GM19455 (cell line): Measurements from ENCODE around the gene MROH7.

Source experiments
- ATAC-seq: cut with Tn5 transposase; IDR thresholded peaks from one replicate; pipeline ENCODE4 v1.9.1; 2021; ENCODE audit not compliant: unreplicated experiment

The MROH7 gene

GRCh38 chr1:54649921-54650320, 8.3 kb downstream of the MROH7 start:
- ATAC-seq = no peak

GRCh38 chr1:54650417-54650816, 8.8 kb downstream of the MROH7 start:
- no peak for ATAC-seq

DNA sequence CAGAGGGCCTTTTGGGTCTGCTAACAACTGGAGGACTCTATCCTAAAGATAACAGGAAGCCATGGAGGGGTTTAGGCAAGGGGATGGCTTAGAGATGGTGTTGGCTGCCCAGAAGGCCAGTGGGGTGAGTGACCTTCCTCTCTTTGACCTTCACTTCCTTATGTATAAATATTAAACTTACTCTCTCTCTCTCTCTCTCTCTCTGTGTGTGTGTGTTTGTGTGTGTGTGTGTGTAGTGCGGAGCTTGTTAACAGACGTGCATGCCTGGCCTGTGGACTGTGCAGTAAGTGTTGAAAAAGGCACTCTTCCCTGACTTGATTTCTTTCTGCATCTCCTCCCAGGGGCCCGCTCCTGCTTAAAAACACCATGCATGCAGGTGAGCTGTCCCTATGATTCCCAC, 10.0 kb downstream of the MROH7 start:
- no peak for ATAC-seq

DNA sequence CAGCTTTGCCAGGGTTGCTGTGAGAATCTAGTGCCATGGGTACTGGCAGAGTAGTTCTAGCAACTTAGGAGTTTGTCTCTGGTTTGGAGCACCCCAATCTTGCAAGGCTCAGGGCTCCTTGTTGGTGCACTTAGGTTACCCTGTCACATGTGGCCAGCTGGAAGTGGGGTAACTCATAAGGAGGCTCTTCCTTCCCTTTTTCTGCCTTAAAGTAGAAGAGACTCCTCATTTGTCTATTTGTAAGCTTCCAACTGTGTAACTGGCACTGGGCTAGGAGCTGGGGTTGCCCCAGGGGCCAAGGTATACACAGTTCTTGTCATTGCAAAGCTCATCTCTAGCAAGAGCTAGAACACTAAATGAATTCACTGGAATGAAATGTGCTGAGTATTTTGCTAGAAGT, 10.6 kb downstream of the MROH7 start:
- ATAC-seq = no peak

- no peak for ATAC-seq
Observed at GRCh38 chr1:54653036-54653435, 11.4 kb downstream of the MROH7 start.

DNA sequence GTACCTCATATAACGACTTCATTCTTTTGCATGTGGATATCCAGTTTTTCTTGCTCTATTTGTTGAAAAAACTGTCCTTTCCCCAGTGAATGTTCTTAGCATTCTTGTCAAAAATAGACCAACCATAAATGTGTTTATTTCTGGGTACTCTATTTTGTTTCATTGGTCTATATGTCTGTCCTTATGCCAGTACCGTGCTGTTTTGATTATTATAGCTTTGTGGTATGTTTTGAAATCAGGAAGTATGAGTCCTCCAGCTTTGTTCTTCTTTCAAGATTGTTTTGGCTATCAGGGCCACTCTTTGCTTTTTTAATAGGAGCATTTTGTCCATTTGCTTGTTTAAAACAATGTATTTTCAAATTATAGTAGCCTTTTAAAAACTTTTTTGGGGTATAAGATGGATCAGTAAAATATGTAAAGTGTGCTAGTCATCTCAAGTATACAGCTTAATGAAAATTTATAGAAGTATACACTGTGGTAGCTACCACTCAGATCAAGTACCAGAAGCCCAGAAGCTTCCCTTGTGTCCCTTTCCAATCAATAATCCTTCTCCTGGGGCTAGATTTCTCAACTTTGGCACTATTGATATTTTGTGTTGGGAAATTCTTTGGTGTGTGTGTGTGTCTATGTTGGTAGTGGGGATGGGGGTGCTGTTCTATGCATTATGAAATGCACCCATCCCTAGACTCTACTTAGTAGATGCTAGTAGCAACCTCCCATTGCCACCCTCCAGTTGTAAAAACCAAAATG, 16.8 kb downstream of the MROH7 start:
- ATAC-seq = no peak

DNA sequence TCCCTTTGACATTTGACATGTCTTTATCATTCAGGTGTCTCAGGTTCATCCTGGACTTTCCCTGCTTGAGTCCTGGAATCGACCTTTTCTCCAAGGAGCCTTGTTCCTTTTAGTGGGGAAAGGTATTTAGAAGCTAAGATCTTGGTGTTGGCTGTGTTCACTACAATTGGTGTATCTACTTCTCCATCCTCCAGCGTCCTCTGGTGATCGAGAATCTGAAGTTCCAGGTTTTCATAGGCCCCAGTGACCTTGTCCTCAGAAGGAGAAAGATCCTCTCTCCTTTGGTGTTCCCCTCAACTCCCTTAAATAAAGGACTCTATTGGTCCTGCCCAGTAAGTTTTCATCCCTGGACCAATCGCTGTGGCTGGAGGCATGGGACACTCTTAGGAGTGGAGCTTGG, 22.1 kb downstream of the MROH7 start:
- no peak for ATAC-seq

GRCh38 chr1:54664364-54664763, 22.8 kb downstream of the MROH7 start:
- no peak for ATAC-seq

GRCh38 chr1:54665852-54666251, 24.3 kb downstream of the MROH7 start:
- ATAC-seq = no peak

DNA sequence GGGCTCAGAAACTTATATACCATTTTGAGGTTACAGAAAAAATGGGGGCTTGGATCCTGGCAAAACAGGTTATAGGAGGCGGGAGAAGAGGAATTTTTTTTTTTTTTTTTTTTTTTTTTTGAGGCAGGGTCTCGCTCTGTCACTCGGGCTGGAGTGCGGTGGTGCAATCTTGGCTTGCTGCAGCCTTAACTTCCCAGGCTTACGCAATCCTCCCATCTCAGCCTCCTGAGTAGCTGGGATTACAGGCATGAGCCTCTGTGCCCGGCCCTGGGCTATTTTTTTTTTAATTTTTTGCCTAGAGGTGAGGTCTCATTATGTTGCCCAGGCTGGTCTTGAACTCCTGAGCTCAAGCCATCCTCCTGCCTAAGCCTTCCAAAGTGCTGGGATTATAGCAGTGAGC, 24.7 kb downstream of the MROH7 start:
- ATAC-seq = no peak

- ATAC-seq = no peak
Observed at GRCh38 chr1:54667797-54668196, 26.2 kb downstream of the MROH7 start.

DNA sequence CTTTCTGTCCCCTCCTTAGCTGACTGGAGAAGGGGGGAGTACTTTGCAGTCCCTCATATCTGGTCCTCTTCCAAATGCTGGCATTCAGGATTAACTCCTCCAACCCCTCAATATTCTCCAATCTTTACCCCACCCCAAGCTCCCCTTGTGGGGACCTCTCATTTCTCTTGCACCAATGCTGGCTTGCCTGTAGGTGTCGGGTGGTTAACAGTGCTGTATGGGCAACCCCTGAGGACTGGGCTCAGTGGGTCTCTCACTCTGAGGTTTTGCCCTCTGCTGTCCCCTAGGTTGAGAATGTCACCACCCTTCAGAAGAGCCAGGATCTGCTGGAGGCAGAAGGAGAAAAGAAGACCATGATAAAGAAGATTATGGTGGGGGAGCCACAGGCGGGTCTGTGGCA, 27.0 kb downstream of the MROH7 start:
- ATAC-seq = no peak

DNA sequence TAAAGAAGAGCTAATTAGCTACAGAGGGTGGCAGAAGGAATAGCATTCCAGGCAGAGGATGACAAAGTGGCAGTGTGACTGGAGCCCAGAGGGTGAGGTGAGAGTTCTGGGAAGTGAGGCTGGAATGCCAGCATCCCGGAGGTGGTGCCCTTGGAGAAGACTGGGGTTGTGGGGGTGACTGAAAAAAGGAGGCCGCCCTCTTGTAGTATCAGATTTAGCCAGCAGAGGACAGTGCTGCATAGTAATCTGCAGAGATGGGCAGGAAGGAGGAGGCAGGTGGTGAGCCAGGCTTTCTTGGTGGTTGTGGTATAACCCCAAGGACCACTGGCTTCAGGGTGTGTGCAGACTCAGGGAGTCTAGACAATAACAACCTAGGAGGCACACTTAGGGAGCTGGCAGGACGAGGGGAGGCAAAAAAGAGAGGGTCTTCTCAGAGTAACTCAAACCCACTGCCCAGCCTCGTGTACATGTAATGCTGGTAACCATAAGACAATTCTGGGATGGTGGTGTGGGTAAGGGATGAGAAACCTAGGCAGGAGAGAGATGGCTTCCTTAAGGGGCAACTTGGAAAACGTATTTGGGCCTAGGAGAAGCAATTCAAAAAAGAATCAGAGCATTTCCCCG, 30.5 kb downstream of the MROH7 start:
- ATAC-seq = no peak

DNA sequence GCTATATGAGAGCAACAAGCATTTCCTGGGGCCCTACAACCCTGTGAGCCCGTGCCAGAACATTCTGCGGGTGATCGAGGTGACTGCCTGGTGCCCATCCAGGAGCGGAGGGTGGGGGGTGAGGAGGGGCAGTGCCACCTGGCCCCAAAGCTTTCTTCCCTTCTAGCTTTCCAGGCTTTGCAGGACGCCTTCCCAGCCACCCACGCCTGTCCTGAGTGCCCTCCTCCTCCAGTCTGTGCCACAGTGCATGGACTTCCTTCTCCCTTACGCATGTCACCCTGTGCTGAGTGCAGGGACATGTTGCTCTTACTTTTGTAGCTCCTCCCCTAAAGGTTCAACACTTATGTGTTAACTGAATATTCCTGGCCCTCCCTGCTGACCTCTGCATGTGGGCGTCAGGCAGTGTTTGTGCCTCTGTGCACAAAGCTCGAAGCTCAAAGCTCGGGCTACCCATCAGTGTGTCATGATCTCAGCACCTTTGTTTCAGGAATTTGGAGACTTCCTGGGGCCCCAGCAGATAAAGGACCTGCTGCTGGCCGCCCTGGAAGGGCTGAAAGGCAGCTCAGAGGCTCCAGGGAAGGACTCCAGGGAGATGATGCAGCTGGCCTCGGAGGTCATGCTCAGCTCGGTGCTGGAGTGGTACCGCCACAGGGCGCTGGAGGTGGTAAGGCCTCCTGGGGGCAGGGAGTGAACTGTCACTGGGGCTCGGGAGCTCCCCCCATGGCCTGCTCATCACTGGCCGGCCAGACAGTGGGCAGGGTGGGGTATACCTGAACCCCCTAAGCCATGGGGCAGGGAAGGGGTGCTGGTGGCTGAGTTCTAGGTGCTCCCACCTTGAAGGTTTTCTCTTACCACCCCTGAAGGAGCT, 37.4 kb downstream of the MROH7 start:
- no peak for ATAC-seq

- ATAC-seq = no peak
Observed at GRCh38 chr1:54679706-54680105, 38.1 kb downstream of the MROH7 start.

- no peak for ATAC-seq
Observed at GRCh38 chr1:54680387-54680786, 38.8 kb downstream of the MROH7 start.

DNA sequence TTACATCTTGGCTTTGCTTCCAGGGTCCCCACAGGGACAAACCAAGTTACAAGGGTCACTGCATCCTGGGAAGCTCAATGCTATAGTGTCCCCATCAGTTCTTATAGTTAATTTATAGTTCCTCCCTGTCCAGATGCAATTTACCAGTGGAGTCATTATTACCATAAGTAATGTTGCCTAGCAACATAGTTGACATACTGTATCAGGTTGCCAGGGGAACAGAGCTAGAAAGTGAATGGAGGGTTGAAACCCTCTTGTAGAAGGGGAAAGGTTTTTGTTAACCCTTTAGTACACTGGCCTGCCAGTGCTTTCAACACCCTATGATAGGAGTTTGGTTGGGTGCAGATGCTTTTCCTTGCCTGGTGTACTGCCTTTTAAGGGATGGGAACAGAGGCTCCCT, 39.8 kb downstream of the MROH7 start:
- no peak for ATAC-seq

DNA sequence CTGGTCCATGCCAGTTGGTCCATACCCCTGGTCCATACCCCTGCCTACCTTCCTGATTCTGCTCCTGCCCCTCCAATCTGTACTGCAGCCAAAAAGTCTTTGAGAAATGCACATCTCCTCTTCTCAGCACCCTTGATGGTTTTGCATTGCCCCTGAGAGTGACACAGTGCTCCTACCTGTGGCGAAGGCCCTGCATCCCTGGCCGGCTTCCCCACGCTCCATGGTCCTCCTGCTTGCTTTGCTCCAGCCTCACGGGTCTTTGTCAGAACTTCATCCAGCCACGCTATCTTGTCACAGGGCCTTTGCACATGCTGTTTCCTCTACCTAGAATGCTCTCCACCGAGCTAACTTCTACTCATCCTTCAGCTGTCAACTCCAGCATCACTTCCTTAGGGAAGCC, 41.9 kb downstream of the MROH7 start:
- no peak for ATAC-seq

DNA sequence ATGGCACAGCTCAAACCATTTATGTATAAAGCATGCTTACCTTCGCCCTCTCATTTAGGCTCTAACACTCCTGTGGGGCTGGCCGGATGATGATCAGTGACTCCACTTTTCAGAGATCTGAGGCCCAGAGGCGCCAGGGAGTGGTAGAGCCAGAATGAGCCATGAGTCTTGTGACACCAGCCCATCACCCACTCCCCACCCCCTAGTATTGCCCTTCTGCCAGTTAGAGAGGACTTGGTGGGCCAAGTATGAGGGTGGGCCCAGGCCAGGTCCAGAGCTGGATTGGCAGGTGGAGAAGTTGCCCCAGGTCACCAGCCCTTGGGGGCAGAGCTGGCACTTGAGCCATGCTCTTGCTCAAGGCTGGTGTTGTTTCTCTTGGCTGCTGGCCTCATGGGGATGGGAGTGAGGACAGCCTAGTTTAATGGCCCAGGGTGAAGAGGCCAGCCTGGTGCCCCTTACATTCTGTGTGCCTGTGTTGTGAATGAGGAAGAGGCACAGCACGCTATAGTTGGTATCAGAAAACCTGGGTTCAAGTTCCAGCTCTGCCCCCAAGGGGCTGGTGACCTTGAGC, 43.8 kb downstream of the MROH7 start:
- no peak for ATAC-seq

DNA sequence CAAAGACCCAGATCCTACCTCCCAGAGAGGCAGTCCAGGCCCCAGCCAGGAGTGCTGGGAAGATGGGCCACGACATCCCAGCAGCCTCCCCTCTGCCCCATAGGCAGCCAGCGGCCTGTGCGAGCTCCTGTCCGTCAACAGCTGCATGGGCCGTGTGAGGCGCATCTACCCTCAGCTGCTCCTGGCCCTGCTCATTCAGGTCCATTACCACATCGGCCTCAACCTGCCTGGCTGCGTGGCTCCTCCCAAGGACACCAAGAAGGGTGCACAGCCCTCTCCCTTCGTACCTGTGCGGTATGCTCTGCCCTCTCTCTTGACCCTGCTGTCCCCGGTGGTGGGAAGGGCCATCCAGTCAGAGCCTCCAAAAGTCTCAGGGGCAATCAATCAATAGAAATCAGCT, 44.6 kb downstream of the MROH7 start:
- ATAC-seq = no peak

DNA sequence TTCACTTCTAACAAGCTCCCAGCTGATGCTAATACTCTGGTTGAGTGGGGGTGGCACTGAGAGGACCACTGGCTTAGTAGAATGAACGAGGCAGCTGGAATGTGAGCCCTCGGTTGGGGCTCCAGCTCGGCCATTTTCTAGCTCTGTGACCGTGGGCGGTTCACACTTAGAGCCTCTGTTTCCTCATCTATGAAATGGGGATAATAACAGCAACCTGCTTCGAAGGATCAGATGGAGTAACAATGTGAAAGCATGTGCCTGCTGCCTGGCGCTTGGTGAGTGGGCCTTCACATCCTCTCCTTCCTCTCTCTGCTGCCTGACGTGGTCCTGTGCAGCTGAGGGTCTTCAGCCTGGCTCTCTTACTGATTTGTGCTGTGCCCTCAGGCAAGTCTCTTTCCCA, 53.2 kb downstream of the MROH7 start:
- no peak for ATAC-seq

GRCh38 chr1:54695221-54695620, 53.6 kb downstream of the MROH7 start:
- no peak for ATAC-seq
